Upper lobe of left lung (tissue), 4 donors: ENCODE results near the gene COMMD10.

Experiments
- CTCF ChIP-seq, 6 experiments: fragments of 450-650 bp in 4 of 6; fragments of 200-600 bp in 2 of 6; sonication (generic) in 2 of 6; IDR thresholded peaks; one replicate each; pipeline ENCODE4 v1.5.1; 2016 to 2019; ENCODE audit warnings: antibody characterized with exemption in 6 of 6
- POLR2A ChIP-seq, 4 donors: fragments of 450-650 bp; IDR thresholded peaks; one replicate each; pipeline ENCODE4 v1.5.1; 2016 to 2017; ENCODE audit warnings: antibody characterized with exemption in 4 of 4, mild to moderate bottlenecking in 2 of 4

GRCh38 chr5:116037236-116037822 lies 47.5 kb upstream of the COMMD10 start:
- TF ChIP-seq CTCF (IDR thresholded peaks at IDR 0.05) (no peak), POLR2A (IDR thresholded peaks at IDR 0.05) (no peak)
